ENCODE results near the gene GPA33.

- TF ChIP-seq POLR2A (IDR thresholded peaks at IDR 0.05) (no peak), CTCF (IDR thresholded peaks at IDR 0.05) (no peak), POLR2AphosphoS5 (IDR thresholded peaks at IDR 0.05) (no peak)
Observed at GRCh38 chr1:167067904-167068303, 22.3 kb downstream of the GPA33 start.
